Frontal cortex (tissue), 4 donors: ENCODE results near the gene DDX41. TPM values are rescaled to one million over a fixed set of nuclear protein-coding genes. Genes with fewer than 3 reads are reported as not detected.

Source experiments
- DNase-seq, 2 donors: peaks; one replicate each; pipeline ENCODE4 v3.0.0; 2012; ENCODE audit warnings: low spot score in 2 of 2
- FAIRE-seq: peaks from 2 replicates; lab custom pipeline; 2012; peaks lifted over from hg19 to GRCh38; lab: Jason Lieb, UNC
- total RNA-seq: library from RNA; depleted of rRNA; stranded (reverse); fragments of >200 nt; gene quantifications from one replicate; pipeline ENCODE4 v1.2.3, GENCODE V29; 2014
- donor health status: control.
- donor health status: control.
- donor health status: control.

DDX41 gene
- total RNA-seq, 1 donor from 2014 or later = 77.0 TPM

GRCh38 chr5:177502886-177503285 is 13.9 kb downstream of the DDX41 start:
- DNase-seq = no peak
- no peak for FAIRE-seq

- FAIRE-seq (no peak), DNase-seq (no peak)
Measured at GRCh38 chr5:177501874-177502678, 14.7 kb downstream of the DDX41 start.

- DNase-seq (peak; percentile 84 to 88), FAIRE-seq (no peak)
Measured at GRCh38 chr5:177500685-177501522, 15.9 kb downstream of the DDX41 start.

- FAIRE-seq (no peak), DNase-seq (no peak)
Measured at GRCh38 chr5:177499842-177500241, 16.9 kb downstream of the DDX41 start.

- no peak for FAIRE-seq
- no peak for DNase-seq
Measured at GRCh38 chr5:177498013-177498787, 18.6 kb downstream of the DDX41 start.

- FAIRE-seq = no peak
- peak; percentile 90 to 96 for DNase-seq
Measured at GRCh38 chr5:177497292-177498012, 19.3 kb downstream of the DDX41 start, which contains the start of gene PDLIM7. PDLIM7 (minus strand) TSS chr5:177497604; CDS start chr5:177496512, 1,092 bp downstream.

GRCh38 chr5:177496727-177497291 is 20.0 kb downstream of the DDX41 start:
- FAIRE-seq (no peak), DNase-seq (peak in 1 of 2 donors; percentile 70)

- FAIRE-seq = no peak
- no peak for DNase-seq
Measured at GRCh38 chr5:177496070-177496726, 20.6 kb downstream of the DDX41 start.

GRCh38 chr5:177495243-177496060 is 21.3 kb downstream of the DDX41 start:
- DNase-seq = no peak
- no peak for FAIRE-seq

- no peak for DNase-seq
- no peak for FAIRE-seq
Measured at GRCh38 chr5:177494346-177495195, 22.2 kb downstream of the DDX41 start.

- FAIRE-seq (no peak), DNase-seq (no peak)
Measured at GRCh38 chr5:177493795-177494345, 22.9 kb downstream of the DDX41 start.

GRCh38 chr5:177492841-177493240 is 23.9 kb downstream of the DDX41 start:
- no peak for FAIRE-seq

GRCh38 chr5:177491983-177492746 is 24.6 kb downstream of the DDX41 start:
- FAIRE-seq = no peak
- no peak for DNase-seq

More at GRCh38 chr5:177492841-177493240, 23.9 kb downstream of the DDX41 start:
- DNase-seq = no peak

GRCh38 chr5:177491429-177491945 is 25.3 kb downstream of the DDX41 start:
- FAIRE-seq = no peak
- no peak for DNase-seq

GRCh38 chr5:177490992-177491391 is 25.8 kb downstream of the DDX41 start:
- DNase-seq (no peak), FAIRE-seq (no peak)
